ENCODE measurements around the gene VWA5A. TPM values are rescaled to one million over a fixed set of nuclear protein-coding genes. Genes with fewer than 3 reads are reported as not detected.

The VWA5A gene
- polyA plus RNA-seq, 1 of the 3 experiments (the other 2 are of a cell fraction): 7.6 TPM

- no peak for TF ChIP-seq ZBTB33 (IDR thresholded peaks at IDR 0.05; ENCODE audit: borderline replicate concordance, low read depth)
- no peak for TF ChIP-seq SMC3 (IDR thresholded peaks at IDR 0.05; ENCODE audit: low read depth, low read length)
These were observed 21.9 kb upstream of the VWA5A start (continued) for GRCh38 chr11:124093330-124093729.

GRCh38 chr11:124094731-124095130, 20.5 kb upstream of the VWA5A start:
- Histone ChIP-seq H3K9ac (no peak overlapping the region), H3K4me1 (ENCODE audit: control insufficient read depth in 1 of 2, insufficient read depth in 2 of 2, low read depth in 1 of 2, low read length in 1 of 2) (no peaks in the 10 kb centered on the region), H2AFZ (ENCODE audit: low read depth) (no peak overlapping the region), H3K36me3 (replicated peaks in 1 of 2; ENCODE audit: control insufficient read depth in 1 of 2, insufficient read depth in 2 of 2, low read length in 1 of 2) (no peaks in the 10 kb centered on the region), H4K20me1 (ENCODE audit: insufficient read depth) (no peaks in the 10 kb centered on the region), H3K27me3 (ENCODE audit: insufficient read depth) (no peaks in the 10 kb centered on the region; the same call in 1 of the 2 replicates), H3K9me2 (no peaks in the 10 kb centered on the region), H3K9me3 (no peaks in the 10 kb centered on the region), H3K4me3 (ENCODE audit: low read depth in 2 of 2, low read length in 1 of 2) (no peak overlapping the region), H3K79me2 (ENCODE audit: insufficient read depth) (no peaks in the 10 kb centered on the region), H3F3A (replicated peaks; ENCODE audit: insufficient read depth) (no peaks in the 10 kb centered on the region), H3K27ac (ENCODE audit: low read depth in 2 of 2, low read length in 1 of 2) (no peak overlapping the region), H3K4me2 (no peak overlapping the region)
- WGBS (ENCODE audit: low lambda C conversion rate): 13% methylated on average over 5 of the region's 5 CpGs
- TF ChIP-seq TAF1 (IDR thresholded peaks at IDR 0.05; ENCODE audit: borderline replicate concordance, low read depth, low read length) (no peak), IRF3 (IDR thresholded peaks at IDR 0.05; ENCODE audit: low read depth, low read length) (no peak), ZBTB33 (IDR thresholded peaks at IDR 0.05; ENCODE audit: borderline replicate concordance, low read depth) (no peak), RFX5 (IDR thresholded peaks at IDR 0.05; ENCODE audit: low read length) (no peak), SMC3 (IDR thresholded peaks at IDR 0.05; ENCODE audit: low read depth, low read length) (no peak), GABPA (IDR thresholded peaks at IDR 0.05; ENCODE audit: low read depth) (no peak), NFIC (IDR thresholded peaks at IDR 0.05; ENCODE audit: borderline replicate concordance) (no peak), ELF1 (IDR thresholded peaks at IDR 0.05) (no peak), TCF12 (IDR thresholded peaks at IDR 0.05) (no peak), FOXJ3 (CRISPR knock-in tag; IDR thresholded peaks at IDR 0.05) (no peak), FOSL2 (IDR thresholded peaks at IDR 0.05; ENCODE audit: borderline replicate concordance, low read depth) (no peak), USF2 (IDR thresholded peaks at IDR 0.05; ENCODE audit: borderline replicate concordance, low read depth, low read length) (no peak), GATA2 (CRISPR knock-in tag; IDR thresholded peaks at IDR 0.05) (no peak), TEAD4 (IDR thresholded peaks at IDR 0.05; ENCODE audit: borderline replicate concordance, insufficient read depth) (no peak)
- CTCF ChIA-PET: interaction anchor here (1.0 kb wide), 1 partner anchor 23 kb away, joined by 3 read pairs; no protein-coding TSS in a partner anchor
- DNase-seq: no peak
- POLR2A ChIA-PET: no interaction called here

Measured in SK-N-SH (cell line).